NCI-H345 treated with DMSO at 0.1 percent for 48 hours (cell line): ENCODE measurements around the gene IGSF8.

Source experiments
- DNase-seq: peaks from one replicate; lab custom pipeline; 2025; ENCODE audit not compliant: unreplicated experiment; lab: John Stamatoyannopoulos, UW

IGSF8 gene

GRCh38 chr1:160043543-160043942 lies 54.9 kb downstream of the IGSF8 start:
- DNase-seq: no peak
